Measurements from ENCODE around the gene TCTN1. TPM values are rescaled to one million over a fixed set of nuclear protein-coding genes. Genes with fewer than 3 reads are reported as not detected.

TCTN1 gene
- total and polyA plus RNA-seq, 2 of the 8 experiments (the other 6 are each of a cell fraction or from before 2014, with no cell fraction given) = 14.7 to 16.4 TPM

DNA sequence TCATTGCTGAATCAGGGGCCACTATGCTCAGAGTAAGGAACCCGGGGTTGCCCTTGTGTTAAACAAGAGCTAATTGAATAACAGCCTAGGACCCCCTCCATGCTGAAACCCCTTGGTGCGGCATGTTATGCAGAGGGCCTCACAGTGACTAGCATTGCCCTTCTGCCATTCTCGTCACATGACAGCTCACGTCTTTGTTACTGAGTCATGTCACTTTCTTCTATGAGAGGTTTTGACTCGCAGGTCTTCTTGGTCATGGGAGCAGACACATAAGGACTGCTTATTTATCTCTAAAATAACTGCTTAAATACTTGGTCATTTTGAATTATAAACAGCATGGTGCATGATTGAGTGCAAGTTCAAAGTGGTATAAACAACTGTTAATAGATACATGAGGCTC, 24.9 kb downstream of the TCTN1 start:
- Histone ChIP-seq H3K4ac (replicated peaks; ENCODE audit: insufficient read length, low read depth, low read length) (no peak overlapping the region), H4K8ac (ENCODE audit: extremely low read depth, insufficient read depth, low read length) (no peak overlapping the region), H3K23me2 (ENCODE audit: low read depth, low read length) (no peaks in the 10 kb centered on the region), H2BK15ac (ENCODE audit: low read length) (no peak overlapping the region), H3K36me3 (ENCODE audit: control insufficient read depth in 2 of 4, insufficient read depth in 4 of 4, low read length in 3 of 4) (no peaks in the 10 kb centered on the region), H3K4me3 (ENCODE audit: extremely low read depth in 1 of 4, insufficient read depth in 2 of 4, low read depth in 3 of 4, low read length in 4 of 4) (no peak overlapping the region), H3K9ac (replicated peaks in 1 of 4; ENCODE audit: extremely low read depth in 1 of 4, low read depth in 3 of 4, low read length in 3 of 4) (no peak overlapping the region), H3K18ac (ENCODE audit: extremely low read depth, low read length) (no peak overlapping the region), H3K79me2 (ENCODE audit: control insufficient read depth in 1 of 2, insufficient read depth in 2 of 2, low read length in 2 of 2) (no peaks in the 10 kb centered on the region), H2BK12ac (ENCODE audit: low read depth, low read length) (no peak overlapping the region), H2BK20ac (ENCODE audit: low read length) (no peak overlapping the region), H4K20me1 (replicated peaks in 1 of 2; ENCODE audit: control insufficient read depth in 1 of 2, insufficient read depth in 2 of 2, low read length in 2 of 2) (peaks cover 0 to 4% of the 10 kb centered on the region in 2 experiments), H3K4me2 (ENCODE audit: insufficient read depth in 1 of 2, low read depth in 2 of 2, low read length in 2 of 2) (no peak overlapping the region), H3K9me3 (ENCODE audit: insufficient read depth in 2 of 2, low read depth in 1 of 2, low read length in 1 of 2) (no peaks in the 10 kb centered on the region), H4K91ac (replicated peaks; ENCODE audit: insufficient read length, low read length) (no peak overlapping the region), H2BK120ac (replicated peaks; ENCODE audit: low read depth, low read length) (no peak overlapping the region), H3K27ac (ENCODE audit: low read depth, low read length) (no peak overlapping the region), H3K56ac (replicated peaks; ENCODE audit: insufficient read length, low read depth, low read length) (no peak overlapping the region), H2AK5ac (ENCODE audit: low read depth, low read length) (no peak overlapping the region), H3K79me1 (ENCODE audit: low read depth, low read length) (no peaks in the 10 kb centered on the region), H3K23ac (ENCODE audit: insufficient read length) (no peak overlapping the region), H4K5ac (ENCODE audit: insufficient read length, low read depth, low read length) (no peak overlapping the region), H3K4me1 (replicated peaks in 1 of 4; ENCODE audit: control insufficient read depth in 3 of 4, insufficient read depth in 4 of 4, low read length in 3 of 4) (peaks cover 0 to 3% (median 0%) of the 10 kb centered on the region in 4 experiments; a peak in 1 of 7 replicates), H2BK5ac (ENCODE audit: low read depth, low read length) (no peak overlapping the region), H3K27me3 (replicated peaks in 1 of 4; ENCODE audit: control insufficient read depth in 3 of 4, extremely low read depth in 1 of 4, insufficient read depth in 3 of 4, low read length in 3 of 4) (no peaks in the 10 kb centered on the region), H2AFZ (ENCODE audit: low read length) (no peak overlapping the region), H3K14ac (ENCODE audit: insufficient read length) (no peak overlapping the region)
- FAIRE-seq (no peak), DNase-seq (ENCODE audit: low read depth in 1 of 2, low spot score in 2 of 2) (no peak)
- ChIA-PET POLR2A (ENCODE audit: partially characterized antibody) (interaction anchor here (1.3 kb wide), 1 partner anchor 10 kb away, joined by 3 read pairs; no protein-coding TSS in a partner anchor), CTCF (ENCODE audit: partially characterized antibody) (interaction anchor here (0.7 to 1.1 kb wide), 3 partner anchors 11 to 157 kb away, joined by 3 to 6 read pairs (median 3); no protein-coding TSS in a partner anchor)
- 86% methylated on average over 5 of the region's 5 CpGs; no CpG with 5 or more reads in 1 of the 2 experiments for WGBS, 2 experiments (ENCODE audit: extremely low coverage in 1 of 2, insufficient coverage in 1 of 2, insufficient read length in 1 of 2, insufficient replicate concordance in 2 of 2, low coverage in 1 of 2, low lambda C conversion rate in 2 of 2, missing lambda C conversion rate in 1 of 2)
- TF ChIP-seq SIRT6 (IDR thresholded peaks at IDR 0.05; ENCODE audit: low read length) (no peak), RAD21 (IDR thresholded peaks at IDR 0.05 in 1 of 2, conservative IDR thresholded peaks at IDR 0.05 in 1 of 2; ENCODE audit: low read depth in 2 of 2, low read length in 2 of 2) (no peak), KDM5A (IDR thresholded peaks at IDR 0.05; ENCODE audit: low read length) (no peak)

Data from H1 (cell line).